ENCODE measurements around the gene LRRC8D. TPM values are rescaled to one million over a fixed set of nuclear protein-coding genes. Genes with fewer than 3 reads are reported as not detected.

LRRC8D gene
- total and polyA plus RNA-seq, 2 of the 4 experiments (the other 2 are of a cell fraction), result 34.1 to 35.3 TPM

GRCh38 chr1:89905395-89906058 is 84.7 kb downstream of the LRRC8D start:
- no peak overlapping the region for H2AK9ac ChIP-seq (replicated peaks; ENCODE audit: low read depth, low read length, poor library complexity)
- no peak overlapping the region for H3K9ac ChIP-seq (ENCODE audit: low read depth, low read length)
- dilution Hi-C loops (cut with HindIII; ENCODE audit: low sequenced_read_pairs, unreplicated experiment) (no loop called here), intact Hi-C loops (cut with micrococcal nuclease) (loop anchor here (5.0 kb wide), 3 partner anchors 38 to 82 kb away; no protein-coding TSS in a partner anchor), in situ Hi-C loops (cut with MboI; ENCODE audit: low sequenced_read_pairs) (no loop called here)
- no peak overlapping the region for H3K4me3 ChIP-seq (ENCODE audit: insufficient read depth, low read depth, low read length)
- peaks cover 24 to 47% of the 10 kb centered on the region in 2 experiments for H3K79me1 ChIP-seq (ENCODE audit: low read depth in 1 of 2, low read length in 2 of 2)
- peak overlapping the region; percentile 91 for H3K18ac ChIP-seq (ENCODE audit: low read depth, low read length)
- peak overlapping the region; percentile 83 for H4K91ac ChIP-seq (ENCODE audit: insufficient read depth, low read depth, low read length)
- peak overlapping the region; percentile 99 for H2BK20ac ChIP-seq (ENCODE audit: low read depth, low read length)
- ATAC-seq (ENCODE audit: low read depth) (no peak), DNase-seq (peak; percentile 33)
- H2BK15ac ChIP-seq (ENCODE audit: low read depth, low read length), result peak overlapping the region; percentile 86; the same call in 2 of the 3 replicates
- peak overlapping the region; percentile 84 for H4K5ac ChIP-seq (ENCODE audit: low read depth, low read length)
- H3K4me1 ChIP-seq (ENCODE audit: control insufficient read depth, insufficient read depth, low read length), result peaks cover 30% of the 10 kb centered on the region
- H4K8ac ChIP-seq (ENCODE audit: low read depth in 2 of 2, low read length in 2 of 2), result peak overlapping the region; percentile 72 to 96; a peak in 3 of 4 replicates
- WGBS, 2 experiments (ENCODE audit: extremely low coverage in 2 of 2, insufficient read length in 1 of 2), result no CpG with 5 or more reads among the region's 5 CpGs
- H2BK5ac ChIP-seq (ENCODE audit: low read depth, low read length, poor library complexity, severe bottlenecking), result peak overlapping the region; percentile 97
- POLR2A ChIA-PET (ENCODE audit: unreplicated experiment), result no interaction called here
- no peaks in the 10 kb centered on the region for H3K9me3 ChIP-seq (ENCODE audit: control insufficient read depth, insufficient read depth, low read length)
- H3K9me1 ChIP-seq (ENCODE audit: insufficient read depth, low read length), result peaks cover 16% of the 10 kb centered on the region
- TF ChIP-seq MXI1 (IDR thresholded peaks at IDR 0.05; ENCODE audit: borderline replicate concordance, low read depth, low read length) (no peak), MAFK (IDR thresholded peaks at IDR 0.05; ENCODE audit: low read depth, low read length) (no peak), CEBPB (IDR thresholded peaks at IDR 0.05; ENCODE audit: low read depth, low read length) (peak; percentile 65), CTCF (conservative IDR thresholded peaks at IDR 0.05; ENCODE audit: low read depth, low read length) (no peak), FOS (IDR thresholded peaks at IDR 0.05; ENCODE audit: low read depth, low read length) (no peak)
- TF ChIP-seq, protein P1, sequence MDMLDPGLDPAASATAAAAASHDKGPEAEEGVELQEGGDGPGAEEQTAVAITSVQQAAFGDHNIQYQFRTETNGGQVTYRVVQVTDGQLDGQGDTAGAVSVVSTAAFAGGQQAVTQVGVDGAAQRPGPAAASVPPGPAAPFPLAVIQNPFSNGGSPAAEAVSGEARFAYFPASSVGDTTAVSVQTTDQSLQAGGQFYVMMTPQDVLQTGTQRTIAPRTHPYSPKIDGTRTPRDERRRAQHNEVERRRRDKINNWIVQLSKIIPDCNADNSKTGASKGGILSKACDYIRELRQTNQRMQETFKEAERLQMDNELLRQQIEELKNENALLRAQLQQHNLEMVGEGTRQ (IDR thresholded peaks at IDR 0.05; ENCODE audit: low read depth, low read length), result no peak
- H3K4me2 ChIP-seq (ENCODE audit: low read depth, low read length), result no peak overlapping the region
- CTCF ChIA-PET, result interaction anchor here (0.6 to 1.0 kb wide), 2 partner anchors 38 to 63 kb away, joined by 3 read pairs; no protein-coding TSS in a partner anchor
- H2AFZ ChIP-seq (replicated peaks; ENCODE audit: low read length, poor library complexity), result no peak overlapping the region
- H3K14ac ChIP-seq (replicated peaks; ENCODE audit: low read depth, low read length), result peak overlapping the region; percentile 91
- peak overlapping the region; percentile 99 for H3K4ac ChIP-seq (ENCODE audit: low read depth, low read length)
- H4K20me1 ChIP-seq (ENCODE audit: insufficient read depth, low read length), result no peaks in the 10 kb centered on the region
- no peaks in the 10 kb centered on the region for H3K36me3 ChIP-seq (ENCODE audit: control insufficient read depth, insufficient read depth, low read length)
- no peak overlapping the region for H3K56ac ChIP-seq (ENCODE audit: extremely low read depth, insufficient read depth, low read length)
- H2AK5ac ChIP-seq (ENCODE audit: low read depth, low read length), result peak overlapping the region; percentile 94
- peak overlapping the region; percentile 99 for H2BK120ac ChIP-seq (ENCODE audit: low read depth, low read length)
- no TSS peak for BruUV-seq (replicated peaks)
- H3K27ac ChIP-seq (ENCODE audit: insufficient read depth, low read length), result peak overlapping the region; percentile 97
- no peaks in the 10 kb centered on the region for H3K27me3 ChIP-seq (ENCODE audit: control insufficient read depth, insufficient read depth, low read length)
- H3K23ac ChIP-seq (ENCODE audit: low read depth, low read length), result 0 out of 2 replicates have a peak overlapping the region, but pooled peaks have one; percentile 67
